K562 (cell line): ENCODE results near the gene PPTC7. TPM values are rescaled to one million over a fixed set of nuclear protein-coding genes. Genes with fewer than 3 reads are reported as not detected.

Experiments
- ATAC-seq: fragments of 200-7000 bp; cut with Tn5 transposase; 3 replicates; pipeline ENCODE4 v1.9.1; 2020; ENCODE audit warnings: moderate library complexity
- BruUV-seq: library from RNA; stranded (reverse); fragments of 400-500 nt; replicated peaks from 2 replicates; lab custom pipeline; 2021; lab: Mats Ljungman, UMichigan
- CTCF ChIA-PET: fragments of 300-600 bp; formaldehyde crosslinking; extraction: SDS; loops from one replicate; lab custom pipeline; 2021; ENCODE audit warnings: low intra/inter-chr PET ratio; lab: Yijun Ruan, JAX
- POLR2A ChIA-PET: fragments of 300-600, 350-650 bp; sonication (Branson Sonifier 250); formaldehyde crosslinking; extraction: SDS; loops from one replicate; lab custom pipeline; 2021; ENCODE audit warnings: antibody characterized with exemption, inconsistent platforms; lab: Yijun Ruan, JAX
- DNase-seq, 4 experiments: peaks; one replicate each; pipeline versions ENCODE4 v3.0.0 to v3.0.0-alpha.2; 2011 to 2018; ENCODE audit warnings: low spot score in 3 of 4, mixed read lengths in 3 of 4; ENCODE audit errors: extremely low read depth in 1 of 4
- FAIRE-seq: peaks from 2 replicates; lab custom pipeline; 2011; peaks lifted over from hg19 to GRCh38; lab: Jason Lieb, UNC
- H2AFZ ChIP-seq: 2 replicates; pipeline ENCODE4 v1.6.0; 2011; ENCODE audit warnings: low read depth, low read length, control low read depth, inconsistent platforms
- H3K27ac ChIP-seq: fragments of 200-600 bp; 3 replicates; pipeline ENCODE4 v1.8.0; 2011; ENCODE audit warnings: low read depth, mild to moderate bottlenecking, control low read depth, inconsistent platforms, low read length, moderate library complexity, mixed read lengths; ENCODE audit errors: extremely low read depth
- H3K27me3 ChIP-seq, 2 experiments: fragments of 300-600 bp in 1 of 2; 2 replicates in 1 of 2; 3 replicates in 1 of 2; pipeline versions ENCODE4 v1.6.0 to v1.8.0; 2011; ENCODE audit warnings: inconsistent platforms in 2 of 2, low read length in 2 of 2, mild to moderate bottlenecking in 1 of 2, mixed read lengths in 1 of 2, moderate library complexity in 1 of 2; ENCODE audit not compliant: control insufficient read depth in 2 of 2, insufficient read depth in 2 of 2
- H3K36me3 ChIP-seq: fragments of 300-600 bp; 3 replicates; pipeline ENCODE4 v1.8.0; 2011; ENCODE audit warnings: mild to moderate bottlenecking, low read length, inconsistent platforms; ENCODE audit not compliant: control insufficient read depth, insufficient read depth
- H3K4me1 ChIP-seq, 2 experiments: fragments of 200-600 bp in 1 of 2; replicated peaks in 1 of 2; 2 replicates in 1 of 2; 3 replicates in 1 of 2; pipeline versions ENCODE4 v1.5.1 to v1.8.0; 2011; ENCODE audit warnings: inconsistent platforms in 2 of 2, low read length in 2 of 2, mild to moderate bottlenecking in 1 of 2, mixed read lengths in 1 of 2, moderate library complexity in 1 of 2; ENCODE audit not compliant: control insufficient read depth in 2 of 2, insufficient read depth in 2 of 2
- H3K4me2 ChIP-seq: 2 replicates; pipeline ENCODE4 v1.6.1; 2011; ENCODE audit warnings: low read length, control low read depth, inconsistent platforms, mixed read lengths; ENCODE audit not compliant: insufficient read depth
- H3K4me3 ChIP-seq: fragments of 200-600 bp; sonication (generic), shearing (Covaris generic); 2 replicates; pipeline ENCODE4 v1.5.1; 2016; ENCODE audit warnings: control low read depth, inconsistent platforms
- H3K79me2 ChIP-seq: fragments of 200-600 bp; 3 replicates; pipeline ENCODE4 v1.8.0; 2011; ENCODE audit warnings: low read length, inconsistent platforms; ENCODE audit not compliant: control insufficient read depth, insufficient read depth
- H3K9ac ChIP-seq, 2 experiments: 2 replicates each; pipeline versions ENCODE4 v1.6.0 to v1.6.1; 2011; ENCODE audit warnings: low read depth in 2 of 2, low read length in 2 of 2, control low read depth in 1 of 2, inconsistent platforms in 1 of 2, mild to moderate bottlenecking in 1 of 2, mixed read lengths in 1 of 2; ENCODE audit not compliant: insufficient read depth in 1 of 2
- H3K9me1 ChIP-seq: one replicate; pipeline ENCODE4 v1.6.0; 2011; ENCODE audit warnings: inconsistent platforms, mild to moderate bottlenecking, low read length, moderate library complexity; ENCODE audit not compliant: control insufficient read depth, insufficient read depth
- H3K9me3 ChIP-seq: replicated peaks from 2 replicates; pipeline ENCODE4 v1.5.1; 2011; ENCODE audit warnings: low read depth, low read length, inconsistent platforms; ENCODE audit not compliant: control insufficient read depth, insufficient read depth
- H4K20me1 ChIP-seq: replicated peaks from 2 replicates; pipeline ENCODE4 v1.6.1; 2011; ENCODE audit warnings: low read length, inconsistent platforms, mixed read lengths; ENCODE audit not compliant: control insufficient read depth, insufficient read depth
- ADNP ChIP-seq: fragments of 200-800 bp; sonication (Bioruptor generic); IDR thresholded peaks from 2 replicates; pipeline ENCODE4 v1.6.1; 2016; ENCODE audit warnings: missing genetic modification characterization, missing compliant biosample characterization
- CEBPG ChIP-seq, 3 experiments: fragments of 200-800 bp in 1 of 3; sonication (Bioruptor generic) in 1 of 3; sonication (generic) in 1 of 3; formaldehyde crosslinking in 1 of 3; IDR thresholded peaks in 2 of 3; conservative IDR thresholded peaks in 1 of 3; 2 replicates each; pipeline versions ENCODE4 v1.6.1 to v1.8.0; 2016 to 2022; ENCODE audit warnings: missing compliant biosample characterization in 2 of 3, missing genetic modification characterization in 2 of 3, mild to moderate bottlenecking in 1 of 3, missing genetic modification reagents in 1 of 3
- DACH1 ChIP-seq: fragments of 450-650 bp; IDR thresholded peaks from 2 replicates; pipeline ENCODE4 v1.6.1; 2018; ENCODE audit not compliant: partially characterized antibody
- HNRNPL ChIP-seq: fragments of 200-400 bp; formaldehyde crosslinking; IDR thresholded peaks from 2 replicates; pipeline ENCODE4 v1.6.1; 2017; ENCODE audit warnings: low read depth, mild to moderate bottlenecking, low read length
- L3MBTL2 ChIP-seq: fragments of 450-650 bp; IDR thresholded peaks from 2 replicates; pipeline ENCODE4 v1.6.1; 2016; ENCODE audit warnings: mild to moderate bottlenecking, moderate library complexity
- SRSF9 ChIP-seq: fragments of 200-400 bp; formaldehyde crosslinking; IDR thresholded peaks from 2 replicates; pipeline ENCODE4 v1.6.1; 2017; ENCODE audit warnings: low read depth, low read length, borderline replicate concordance
- WGBS: fragments of 100-300 bp; shearing (Covaris generic); methylation state at CpG from one replicate; pipeline ENCODE4 v1.1.6; 2016; ENCODE audit warnings: low coverage, mixed read lengths; ENCODE audit not compliant: insufficient coverage; ENCODE audit errors: missing lambda C conversion rate; 5-methylcytosine and 5-hydroxymethylcytosine counted together
- in situ Hi-C: fragments of 300-500 bp; cut with MboI; formaldehyde crosslinking; loops from 4 replicates; pipeline ENCODE4 v1.15.0; 2018; ENCODE audit warnings: inconsistent platforms, mixed read lengths
- intact Hi-C: fragments of 100-400 bp; cut with micrococcal nuclease; formaldehyde crosslinking; loops from 2 replicates; pipeline ENCODE4 v1.14.2; 2022
- polyA plus RNA-seq, 8 experiments: library from polyadenylated mRNA; depleted of rRNA in 4 of 8; stranded (reverse) in 5 of 8; unstranded in 3 of 8; fragments of >200 nt; fragmentation: Nextera tagmentation in 2 of 8; fragmentation: Illumina TruSeq in 1 of 8; extraction: Ambion mirVana in 2 of 8; extraction: Trizol in 1 of 8; gene quantifications; 2 replicates each; pipeline versions ENCODE4 v1.2.1 to v1.2.3, GENCODE V29; 2011 to 2014; ENCODE audit warnings: inconsistent platforms in 1 of 8, missing spikeins in 1 of 8
- total RNA-seq, 7 experiments: library from RNA; depleted of rRNA in 6 of 7; stranded (reverse); fragments of >200 nt in 6 of 7; fragmentation: Illumina TruSeq in 2 of 7; extraction: Trizol in 2 of 7; gene quantifications; 2 replicates each; pipeline versions ENCODE4 v1.2.1 to v1.2.3, GENCODE V29; 2011 to 2021; ENCODE audit warnings: low replicate concordance in 1 of 7
- TF ChIP-seq, protein P1 (sequence below), 2 experiments: fragments of 450-650 bp in 1 of 2; IDR thresholded peaks; 2 replicates each; pipeline ENCODE4 v1.6.1; 2011 to 2017; ENCODE audit warnings: low read depth in 2 of 2, antibody characterized with exemption in 1 of 2, borderline replicate concordance in 1 of 2, low read length in 1 of 2, mild to moderate bottlenecking in 1 of 2, mixed read lengths in 1 of 2; ENCODE audit not compliant: control insufficient read depth in 1 of 2
- TF ChIP-seq, protein P2 (sequence below): sonication (generic); formaldehyde crosslinking; IDR thresholded peaks from 2 replicates; pipeline ENCODE4 v1.8.1; 2023; ENCODE audit warnings: mild to moderate bottlenecking, missing genetic modification reagents

PPTC7 gene
- total and polyA plus RNA-seq, 9 of the 15 experiments (the other 6 are each of a cell fraction or from before 2014, with no cell fraction given) = 2.6 to 23.1 (median 11.9) TPM

DNA sequence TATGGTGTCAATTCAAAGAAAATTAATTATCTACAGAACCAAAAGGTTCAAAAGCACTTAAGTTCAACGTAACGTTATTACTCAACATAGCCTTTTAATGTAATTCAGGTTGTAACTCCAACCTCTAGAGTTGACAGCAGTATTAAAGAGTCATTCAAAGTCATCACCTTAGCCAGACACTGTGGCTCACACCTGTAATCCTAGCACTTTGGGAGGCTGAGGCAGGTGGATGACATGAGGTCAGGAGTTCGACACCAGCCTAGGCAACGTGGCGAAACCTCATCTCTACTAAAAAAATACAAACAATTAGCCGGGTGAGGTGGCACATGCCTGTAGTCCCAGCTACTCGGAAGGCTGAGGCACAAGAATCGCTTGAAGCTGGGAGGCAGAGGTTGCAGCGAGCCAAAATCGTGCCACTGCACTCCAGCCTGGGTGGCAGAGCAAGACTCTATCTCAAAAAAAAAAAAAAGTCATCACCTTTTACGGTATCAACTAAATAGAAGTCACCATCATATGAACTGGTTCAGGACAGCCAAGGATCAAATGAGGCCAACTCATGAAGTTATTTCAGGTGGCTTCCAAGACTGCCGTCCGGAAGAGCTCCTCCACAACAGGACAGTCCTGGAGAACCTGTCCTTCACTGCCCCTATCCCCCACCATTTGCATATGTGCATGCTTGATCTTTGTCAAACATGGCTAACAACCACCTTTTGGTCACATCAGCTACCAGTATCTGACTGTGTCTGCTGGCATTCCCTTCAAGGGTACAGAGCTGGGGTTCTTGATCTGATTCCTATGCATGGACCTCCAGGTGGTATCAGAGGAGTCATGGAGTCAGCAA lies 4.2 kb downstream of the PPTC7 start:
- Histone ChIP-seq H3K27me3 (no peaks in the 10 kb centered on the region), H3K9me3 (no peaks in the 10 kb centered on the region), H4K20me1 (peaks cover 27% of the 10 kb centered on the region), H3K9me1 (no peaks in the 10 kb centered on the region), H3K9ac (0 out of 4 replicates have a peak overlapping the region, but pooled peaks of 1 of the 2 experiments have one; percentile 59), H2AFZ (no peak overlapping the region), H3K4me1 (peaks cover 27 to 35% of the 10 kb centered on the region in 2 experiments), H3K27ac (peak overlapping the region; percentile 73; the same call in 1 of the 3 replicates), H3K79me2 (peaks cover 95% of the 10 kb centered on the region), H3K4me3 (no peak overlapping the region), H3K4me2 (peak overlapping the region; percentile 63), H3K36me3 (no peaks in the 10 kb centered on the region; the same call in 2 of the 3 replicates)
- FAIRE-seq (no peak), DNase-seq (no peak), ATAC-seq (no peak)
- 60% methylated on average over 13 of the region's 13 CpGs for WGBS
- intact Hi-C loops = no loop called here
- TF ChIP-seq HNRNPL (no peak), DACH1 (peak; percentile 17), CEBPG (CRISPR knock-in tag; IDR thresholded peaks at IDR 0.05) (no peak), CEBPG (tag; conservative IDR thresholded peaks at IDR 0.05 in 1 of 2, IDR thresholded peaks at IDR 0.05 in 1 of 2) (0 out of 4 replicates have a peak, but pooled peaks of 1 of the 2 experiments have one; percentile 11), SRSF9 (no peak), ADNP (tag) (peak; percentile 15; the same call in 1 of the 2 replicates), L3MBTL2 (peak; percentile 33; the same call in 1 of the 2 replicates)
- TF ChIP-seq, protein P1, sequence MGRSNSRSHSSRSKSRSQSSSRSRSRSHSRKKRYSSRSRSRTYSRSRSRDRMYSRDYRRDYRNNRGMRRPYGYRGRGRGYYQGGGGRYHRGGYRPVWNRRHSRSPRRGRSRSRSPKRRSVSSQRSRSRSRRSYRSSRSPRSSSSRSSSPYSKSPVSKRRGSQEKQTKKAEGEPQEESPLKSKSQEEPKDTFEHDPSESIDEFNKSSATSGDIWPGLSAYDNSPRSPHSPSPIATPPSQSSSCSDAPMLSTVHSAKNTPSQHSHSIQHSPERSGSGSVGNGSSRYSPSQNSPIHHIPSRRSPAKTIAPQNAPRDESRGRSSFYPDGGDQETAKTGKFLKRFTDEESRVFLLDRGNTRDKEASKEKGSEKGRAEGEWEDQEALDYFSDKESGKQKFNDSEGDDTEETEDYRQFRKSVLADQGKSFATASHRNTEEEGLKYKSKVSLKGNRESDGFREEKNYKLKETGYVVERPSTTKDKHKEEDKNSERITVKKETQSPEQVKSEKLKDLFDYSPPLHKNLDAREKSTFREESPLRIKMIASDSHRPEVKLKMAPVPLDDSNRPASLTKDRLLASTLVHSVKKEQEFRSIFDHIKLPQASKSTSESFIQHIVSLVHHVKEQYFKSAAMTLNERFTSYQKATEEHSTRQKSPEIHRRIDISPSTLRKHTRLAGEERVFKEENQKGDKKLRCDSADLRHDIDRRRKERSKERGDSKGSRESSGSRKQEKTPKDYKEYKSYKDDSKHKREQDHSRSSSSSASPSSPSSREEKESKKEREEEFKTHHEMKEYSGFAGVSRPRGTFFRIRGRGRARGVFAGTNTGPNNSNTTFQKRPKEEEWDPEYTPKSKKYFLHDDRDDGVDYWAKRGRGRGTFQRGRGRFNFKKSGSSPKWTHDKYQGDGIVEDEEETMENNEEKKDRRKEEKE (IDR thresholded peaks at IDR 0.05; ENCODE audit: borderline replicate concordance in 1 of 2, control insufficient read depth in 1 of 2, low read depth in 2 of 2, low read length in 1 of 2) = no peak
- TF ChIP-seq, protein P2, sequence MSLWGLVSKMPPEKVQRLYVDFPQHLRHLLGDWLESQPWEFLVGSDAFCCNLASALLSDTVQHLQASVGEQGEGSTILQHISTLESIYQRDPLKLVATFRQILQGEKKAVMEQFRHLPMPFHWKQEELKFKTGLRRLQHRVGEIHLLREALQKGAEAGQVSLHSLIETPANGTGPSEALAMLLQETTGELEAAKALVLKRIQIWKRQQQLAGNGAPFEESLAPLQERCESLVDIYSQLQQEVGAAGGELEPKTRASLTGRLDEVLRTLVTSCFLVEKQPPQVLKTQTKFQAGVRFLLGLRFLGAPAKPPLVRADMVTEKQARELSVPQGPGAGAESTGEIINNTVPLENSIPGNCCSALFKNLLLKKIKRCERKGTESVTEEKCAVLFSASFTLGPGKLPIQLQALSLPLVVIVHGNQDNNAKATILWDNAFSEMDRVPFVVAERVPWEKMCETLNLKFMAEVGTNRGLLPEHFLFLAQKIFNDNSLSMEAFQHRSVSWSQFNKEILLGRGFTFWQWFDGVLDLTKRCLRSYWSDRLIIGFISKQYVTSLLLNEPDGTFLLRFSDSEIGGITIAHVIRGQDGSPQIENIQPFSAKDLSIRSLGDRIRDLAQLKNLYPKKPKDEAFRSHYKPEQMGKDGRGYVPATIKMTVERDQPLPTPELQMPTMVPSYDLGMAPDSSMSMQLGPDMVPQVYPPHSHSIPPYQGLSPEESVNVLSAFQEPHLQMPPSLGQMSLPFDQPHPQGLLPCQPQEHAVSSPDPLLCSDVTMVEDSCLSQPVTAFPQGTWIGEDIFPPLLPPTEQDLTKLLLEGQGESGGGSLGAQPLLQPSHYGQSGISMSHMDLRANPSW (CRISPR knock-in tag) = 0 out of 2 replicates have a peak, but pooled peaks have one; percentile 25
- in situ Hi-C loops = no loop called here
- CTCF ChIA-PET = no interaction called here
- POLR2A ChIA-PET = interaction anchor here (0.6 to 1.9 kb wide), 5 partner anchors 13 to 225 kb away, joined by 3 to 12 read pairs (median 3); no protein-coding TSS in a partner anchor
- no TSS peak for BruUV-seq
